A204.1 (cell line): ENCODE results near the gene APOM.

Source experiments
- FAIRE-seq: peaks from 2 replicates; lab custom pipeline; 2012; peaks lifted over from hg19 to GRCh38; lab: Jason Lieb, UNC

Gene APOM

DNA sequence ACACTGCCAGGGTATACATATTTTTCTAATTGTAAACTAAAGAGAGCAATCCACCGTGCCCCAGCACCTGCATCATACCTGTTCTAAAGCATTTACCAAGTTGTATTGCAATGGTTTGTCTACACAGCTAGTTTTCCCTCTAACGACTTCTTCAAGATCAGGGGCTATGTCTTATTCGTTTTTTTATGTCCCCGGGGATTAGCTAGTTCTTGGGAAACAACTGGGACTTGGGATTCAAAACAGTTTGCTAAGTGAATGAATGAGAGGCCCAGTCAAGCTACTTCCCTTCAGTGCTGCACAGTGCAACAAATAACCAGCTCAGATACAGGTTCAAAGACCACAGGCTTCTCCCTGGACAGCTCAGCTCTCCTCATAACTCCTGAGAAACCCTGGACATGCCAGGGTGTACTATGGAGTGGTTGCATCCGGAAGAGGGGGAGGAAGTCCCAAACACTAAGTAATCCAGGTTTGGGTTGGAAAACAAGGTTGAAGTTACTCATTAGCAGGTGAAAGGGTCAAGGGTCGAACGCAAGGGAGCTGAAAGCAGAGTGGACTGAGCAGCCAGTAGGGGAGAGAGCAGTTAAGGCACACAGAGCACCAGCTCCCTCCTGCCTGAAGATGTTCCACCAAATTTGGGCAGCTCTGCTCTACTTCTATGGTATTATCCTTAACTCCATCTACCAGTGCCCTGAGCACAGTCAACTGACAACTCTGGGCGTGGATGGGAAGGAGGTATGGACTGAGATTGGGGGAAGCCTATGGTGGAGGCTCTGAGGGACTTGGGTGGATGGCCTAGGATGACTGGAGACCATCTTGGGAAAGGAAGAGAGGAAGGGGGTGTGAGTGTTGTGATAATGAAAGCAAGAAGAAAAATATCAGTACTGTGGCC, at the start of gene APOM:
TSS of gene APOM (plus strand) at position 546 of the 889 bp plus-strand sequence. CDS start at position 619, 73 bp downstream.
- no peak for FAIRE-seq

DNA sequence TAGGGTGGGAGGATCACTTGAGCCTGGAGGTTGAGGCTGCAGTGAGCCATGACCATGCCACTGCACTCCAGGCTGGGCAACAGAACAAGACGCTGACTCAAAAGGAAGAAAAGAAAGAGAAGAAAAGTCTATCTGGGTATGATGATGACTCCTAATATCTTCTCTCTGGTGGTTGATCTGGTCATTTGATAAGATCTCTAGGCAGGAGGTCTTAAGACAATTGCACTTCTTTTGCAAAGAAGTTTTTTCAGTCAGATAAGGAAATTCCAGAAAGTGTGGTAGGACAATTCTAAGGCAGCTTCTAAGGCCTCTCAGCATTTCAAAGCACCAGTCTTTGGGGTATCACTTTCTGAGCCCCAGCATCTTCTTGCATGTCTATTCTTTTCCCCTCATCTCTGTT, 48.4 kb upstream of the APOM start:
- no peak for FAIRE-seq

DNA sequence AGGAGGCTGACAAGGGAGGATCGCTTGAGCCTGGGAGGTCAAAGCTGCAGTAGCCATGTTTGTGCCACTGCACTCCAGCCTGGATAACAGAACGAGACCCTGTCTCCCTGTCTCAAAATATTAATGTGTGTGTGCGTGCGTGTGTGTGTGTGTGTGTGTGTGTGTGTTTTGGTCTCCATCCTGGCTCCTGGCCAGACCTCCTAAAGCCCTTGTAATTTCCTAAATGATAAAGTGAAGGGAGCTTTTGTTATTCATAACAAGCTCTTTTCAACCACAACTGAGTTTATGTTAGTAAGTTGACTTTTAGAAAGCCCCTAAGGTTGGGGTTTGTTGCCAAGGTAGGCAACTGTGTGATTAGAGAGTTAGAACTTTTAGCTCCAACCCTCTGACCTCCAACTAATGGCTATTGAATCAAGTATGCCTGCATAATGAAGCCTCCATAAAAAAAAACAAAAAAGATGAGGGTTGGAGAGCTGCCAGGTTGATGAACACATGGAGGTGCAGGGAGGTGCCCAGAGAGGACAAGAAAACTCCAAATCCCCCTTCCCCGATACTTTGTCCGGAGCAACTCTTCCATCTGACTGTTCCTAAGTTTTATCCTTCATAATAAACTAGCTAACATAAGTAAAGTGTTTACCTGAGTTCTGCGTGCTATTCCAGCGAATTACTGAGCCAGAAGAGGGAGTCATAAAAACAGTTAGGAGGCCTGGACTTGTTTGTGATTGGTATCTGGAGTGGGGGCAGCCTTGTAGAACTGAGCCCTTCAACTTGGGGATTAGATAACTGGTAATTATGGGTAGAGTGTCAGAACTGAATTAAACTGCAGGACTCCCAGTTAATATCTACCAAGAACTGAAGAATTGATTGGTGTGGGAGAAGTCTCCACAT, 45.9 kb upstream of the APOM start:
- no peak for FAIRE-seq

DNA sequence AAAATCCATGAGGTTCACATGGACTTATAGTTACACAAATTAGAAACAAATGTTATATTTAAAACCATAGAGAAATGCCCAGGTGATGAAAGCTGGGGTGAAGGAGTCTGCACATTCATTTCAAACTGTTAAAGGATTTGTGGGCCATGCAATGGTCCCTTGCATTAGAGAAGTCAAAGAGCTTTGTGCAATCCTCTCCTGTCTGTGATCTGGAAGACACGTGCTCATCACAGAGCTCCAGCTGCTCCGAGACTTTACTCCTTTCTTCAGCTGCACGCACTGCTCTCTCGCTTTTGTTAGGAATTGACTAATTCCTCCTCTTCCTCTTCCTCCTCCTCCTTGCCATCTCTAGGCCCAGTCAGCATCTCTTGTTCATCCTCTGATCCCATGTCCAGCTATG, 44.7 kb upstream of the APOM start:
- FAIRE-seq = no peak

DNA sequence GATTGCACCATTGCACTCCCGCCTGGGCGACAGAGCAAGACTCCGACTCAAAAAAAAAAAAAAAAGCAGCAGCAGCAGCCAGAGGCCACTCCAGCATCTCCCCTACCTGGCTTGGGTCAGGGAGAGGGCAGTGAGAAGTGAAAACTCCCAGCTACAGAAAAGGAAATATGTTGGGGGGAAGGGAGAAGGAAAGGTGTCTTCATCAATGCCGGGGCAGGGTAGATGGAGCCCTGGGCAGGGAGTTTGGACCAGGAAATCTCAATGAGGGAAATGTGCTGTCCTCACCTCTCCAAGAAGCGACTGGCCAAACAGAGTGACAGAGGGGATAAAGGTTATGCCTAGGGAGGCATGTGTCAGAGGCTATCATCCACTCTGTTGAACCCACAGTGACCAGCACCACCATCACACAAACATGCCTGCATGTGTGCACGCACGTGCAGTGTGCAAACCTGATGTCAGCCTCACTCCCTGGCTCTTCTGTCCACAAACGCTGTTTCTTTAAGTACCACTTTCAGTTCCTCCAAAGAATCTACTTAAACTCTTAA, 41.5 kb upstream of the APOM start:
- no peak for FAIRE-seq

DNA sequence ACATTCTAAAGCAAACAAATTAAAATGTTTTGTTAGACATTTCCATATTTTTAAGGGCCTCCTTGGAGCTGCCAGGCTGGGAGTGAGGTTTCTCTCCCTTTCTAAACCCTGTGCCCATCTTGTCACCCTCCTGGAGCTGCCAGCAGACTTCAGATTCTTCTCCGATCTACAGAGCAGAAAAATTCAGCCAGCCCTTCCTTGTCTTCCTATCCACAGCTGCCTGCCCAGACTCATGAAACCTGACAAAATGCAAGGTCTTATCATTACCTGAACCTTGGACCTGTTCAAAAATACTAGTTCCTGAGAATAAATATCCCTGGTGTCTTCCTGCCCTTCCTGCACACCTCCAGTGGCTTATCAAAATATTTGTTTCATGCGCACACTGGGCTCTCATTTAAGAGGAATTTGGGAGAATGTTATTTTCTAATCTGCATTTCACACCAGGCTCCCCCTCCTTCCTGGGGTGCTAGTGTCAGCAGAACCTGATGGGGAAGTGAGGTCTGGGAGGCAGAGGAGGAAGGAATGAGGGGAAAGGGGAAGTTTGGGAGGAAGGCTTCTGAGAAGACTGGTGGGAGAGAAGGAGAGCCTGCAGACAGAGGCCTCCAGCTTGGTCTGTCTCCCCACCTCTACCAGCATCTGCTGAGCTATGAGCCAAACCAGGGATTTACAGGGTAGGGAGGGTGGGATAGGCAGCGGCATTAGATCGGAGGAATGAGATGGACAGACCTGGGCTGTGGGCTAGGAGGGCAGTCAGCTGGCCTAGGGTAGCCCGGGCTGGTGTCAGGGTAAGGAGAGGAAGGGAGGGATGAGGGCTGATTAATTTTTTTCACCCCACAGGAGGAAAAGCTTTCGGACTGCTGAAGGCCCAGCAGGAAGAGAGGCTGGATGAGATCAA, 40.8 kb upstream of the APOM start, which contains the start of gene AIF1:
TSS of gene AIF1 (plus strand) at position 551 of the 895 bp plus-strand sequence. CDS start at position 647, 96 bp downstream.
- no peak for FAIRE-seq

DNA sequence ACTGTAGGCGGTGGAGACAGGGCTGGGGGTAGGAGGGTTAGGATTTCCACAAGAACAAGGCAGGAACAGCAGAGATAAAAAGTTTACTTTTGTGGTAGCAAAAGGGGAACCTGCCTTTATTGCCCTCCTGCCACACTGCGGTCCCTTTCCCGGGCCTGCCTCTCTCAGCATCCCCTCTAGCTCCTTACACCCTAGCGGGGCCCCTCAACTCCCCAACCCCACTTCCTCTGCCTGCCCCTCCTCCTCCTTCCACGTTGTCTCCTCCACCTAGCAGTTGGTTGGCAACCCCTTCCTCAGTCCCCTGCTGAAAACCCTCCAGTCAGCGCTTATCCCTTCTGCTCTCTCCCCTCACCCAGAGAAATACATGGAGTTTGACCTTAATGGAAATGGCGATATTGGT, 39.9 kb upstream of the APOM start:
- FAIRE-seq = no peak

DNA sequence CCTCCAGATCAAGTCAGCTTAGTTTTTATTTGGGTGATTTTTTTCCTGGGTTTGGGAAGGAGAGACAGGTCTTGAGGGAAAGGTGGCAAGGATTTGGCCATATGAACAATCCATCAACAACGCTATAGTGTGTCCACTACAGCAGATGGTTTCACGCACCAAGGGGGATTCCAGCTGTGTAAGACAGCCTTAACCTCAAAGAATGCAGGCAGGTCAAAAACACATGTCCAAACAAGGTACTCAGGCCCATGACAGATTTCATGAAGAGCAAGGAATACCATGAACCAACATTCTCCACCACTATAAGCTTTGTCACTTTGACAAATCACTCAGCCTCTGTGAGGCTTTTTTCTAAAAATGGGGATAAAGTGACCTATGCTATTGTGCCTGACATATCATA, 38.7 kb upstream of the APOM start:
- no peak for FAIRE-seq

DNA sequence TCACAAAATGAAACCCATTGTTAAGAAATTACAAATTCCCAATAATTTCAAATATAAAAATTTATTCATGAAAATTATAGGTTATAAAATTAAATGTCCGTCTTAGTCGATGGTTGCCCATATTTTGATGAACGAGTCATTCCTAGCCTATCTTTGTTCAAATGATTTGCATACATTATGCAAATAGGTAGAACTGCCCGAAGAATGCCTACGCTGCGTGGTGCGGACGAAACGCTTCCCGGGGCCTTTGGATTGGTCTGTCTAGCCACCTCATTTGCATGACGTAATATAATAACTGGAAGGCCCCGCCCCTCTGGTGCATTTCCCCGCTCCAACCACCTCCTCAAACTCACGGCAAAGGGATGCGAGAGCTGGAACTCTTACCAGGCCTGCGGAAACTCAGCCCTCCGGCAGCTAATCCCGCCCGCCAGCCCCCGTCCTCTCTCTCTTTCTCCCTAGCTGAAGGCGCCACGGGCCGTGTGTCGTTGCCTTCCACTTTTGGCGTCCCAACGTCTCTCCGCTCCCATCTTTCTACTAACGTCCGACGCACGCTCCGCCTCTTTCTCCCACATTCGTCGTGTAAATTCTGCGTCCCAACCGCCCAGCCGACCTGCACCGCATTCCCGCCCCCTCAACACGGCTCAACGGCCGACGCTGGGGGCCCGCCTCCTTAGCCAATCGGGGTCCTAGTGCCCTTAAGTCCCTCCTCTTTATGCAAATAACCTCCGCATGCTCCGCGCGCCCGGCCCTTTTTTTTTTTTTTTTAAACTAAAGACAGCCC, 35.7 kb upstream of the APOM start:
- FAIRE-seq = peak; percentile 99

DNA sequence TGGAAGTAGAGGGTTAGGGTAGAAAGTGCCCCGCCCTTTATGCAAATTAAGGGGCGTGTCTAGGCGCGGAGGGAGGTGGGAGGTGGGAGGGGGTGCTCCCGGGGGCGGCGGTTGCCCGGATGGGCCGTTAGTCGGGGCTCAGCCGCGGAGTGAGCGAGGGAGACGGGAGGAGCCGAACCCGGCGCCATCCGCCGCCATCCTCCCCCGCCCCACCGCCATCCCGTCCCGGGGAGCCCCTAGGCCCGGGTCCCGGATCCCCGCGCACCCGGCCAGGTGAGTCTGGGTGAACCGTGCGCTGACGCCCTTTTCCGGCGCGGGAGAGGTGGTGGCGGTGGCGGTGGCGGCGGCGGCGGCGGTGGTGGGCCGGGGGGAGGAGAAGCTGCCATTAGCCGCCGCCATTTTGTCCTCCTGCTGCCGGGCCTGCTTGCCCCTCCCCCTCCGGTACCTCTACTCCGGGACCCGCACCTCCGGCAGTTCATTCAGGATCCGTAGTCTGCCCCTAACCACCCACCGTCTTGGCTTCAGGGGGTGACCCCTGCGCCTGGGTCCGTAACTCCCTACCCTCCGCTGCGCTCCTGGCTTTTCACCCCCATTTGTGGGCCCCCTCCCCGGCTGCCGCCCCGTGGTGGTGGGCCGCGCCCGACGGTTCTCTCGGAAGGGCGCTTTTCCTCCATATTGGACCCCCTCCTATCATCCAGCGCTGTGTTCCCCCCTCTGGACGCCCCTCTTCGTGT, 34.9 kb upstream of the APOM start, which contains the start of gene PRRC2A:
TSS of gene PRRC2A (plus strand) at position 130 of the 734 bp plus-strand sequence. CDS start 2,075 bp downstream, outside the sequence.
- FAIRE-seq = no peak

DNA sequence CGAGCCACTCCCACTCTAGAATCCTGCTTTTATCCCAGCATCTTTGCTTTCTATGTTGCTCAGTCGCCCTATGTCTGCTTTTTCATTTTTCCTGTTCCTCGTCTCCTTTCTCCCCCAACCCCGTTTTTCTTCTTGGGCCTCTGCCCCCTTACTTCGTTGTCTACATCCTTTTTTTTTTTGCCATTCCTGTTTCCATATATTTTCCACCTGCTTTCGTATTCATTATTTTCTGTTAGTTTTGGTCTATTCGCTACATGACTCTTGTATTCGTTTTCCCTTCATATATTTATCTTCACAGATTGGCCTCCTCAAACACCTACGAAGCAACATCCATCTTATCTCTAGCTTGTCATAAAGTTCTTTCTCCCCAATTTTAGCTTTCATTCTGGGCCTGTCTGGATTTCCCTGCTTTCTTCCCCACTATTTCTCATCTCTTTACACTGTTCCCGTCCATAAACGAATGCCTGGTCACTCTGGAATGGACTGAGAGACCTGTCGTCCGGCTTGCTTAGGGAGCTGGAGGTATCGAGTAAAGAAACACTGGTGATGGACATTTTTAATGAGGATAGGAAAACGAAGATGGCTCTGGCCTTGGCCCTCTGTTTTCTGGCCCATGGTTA, 34.3 kb upstream of the APOM start:
- FAIRE-seq = no peak

DNA sequence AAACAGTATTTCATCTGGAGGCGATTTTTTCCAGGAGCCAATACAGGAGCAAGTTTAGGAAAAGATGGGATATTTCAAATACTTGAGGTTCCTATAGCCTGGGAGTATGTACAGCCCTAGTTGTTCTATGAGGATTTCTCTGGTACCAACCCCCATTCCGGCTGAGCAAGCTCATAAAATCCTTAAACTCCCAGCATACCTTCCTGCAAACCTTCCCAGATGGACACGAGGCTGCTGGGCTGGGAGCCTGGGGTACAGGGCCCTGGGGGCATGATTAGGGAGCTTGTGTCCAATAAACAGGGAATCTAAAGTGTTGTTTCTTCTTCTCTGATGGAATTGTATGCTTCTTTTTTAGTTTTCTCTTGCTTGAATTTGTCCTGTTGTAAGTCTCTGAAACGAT, 33.7 kb upstream of the APOM start:
- no peak for FAIRE-seq

DNA sequence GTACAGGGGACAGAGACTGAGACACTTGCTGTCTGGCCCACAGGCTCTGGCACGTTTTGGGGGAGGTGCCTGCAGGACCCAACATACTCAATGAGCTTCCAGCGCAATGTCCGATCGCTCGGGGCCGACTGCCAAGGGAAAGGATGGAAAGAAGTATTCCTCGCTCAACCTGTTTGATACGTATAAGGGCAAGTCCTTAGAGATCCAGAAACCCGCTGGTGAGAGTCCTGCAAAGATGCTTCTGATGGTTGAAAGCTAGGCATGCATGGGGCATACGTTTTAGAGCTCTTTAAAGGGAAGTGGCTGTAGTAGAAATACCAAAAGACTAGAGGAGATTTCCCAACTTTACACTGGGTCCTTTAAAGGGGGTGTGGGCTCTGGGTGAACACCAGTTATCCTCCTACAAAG, 33.0 kb upstream of the APOM start:
- FAIRE-seq = no peak

DNA sequence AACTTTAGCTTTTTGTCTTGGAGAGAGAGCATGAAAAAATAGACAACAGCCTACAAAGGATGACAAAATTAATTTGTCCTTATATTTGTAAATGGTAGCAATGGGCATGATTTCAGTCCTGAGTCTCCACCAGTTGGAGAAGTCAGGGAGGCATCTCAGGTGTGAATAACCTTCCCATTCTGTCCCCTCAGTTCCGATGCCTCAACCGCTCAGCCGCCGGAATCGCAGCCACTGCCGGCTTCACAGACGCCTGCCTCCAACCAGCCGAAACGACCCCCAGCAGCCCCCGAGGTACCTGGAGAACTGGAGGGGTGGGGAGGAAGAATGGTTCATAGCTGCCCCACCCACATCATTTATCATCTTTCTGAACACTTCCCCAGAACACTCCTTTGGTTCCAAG, 31.6 kb upstream of the APOM start:
- no peak for FAIRE-seq

DNA sequence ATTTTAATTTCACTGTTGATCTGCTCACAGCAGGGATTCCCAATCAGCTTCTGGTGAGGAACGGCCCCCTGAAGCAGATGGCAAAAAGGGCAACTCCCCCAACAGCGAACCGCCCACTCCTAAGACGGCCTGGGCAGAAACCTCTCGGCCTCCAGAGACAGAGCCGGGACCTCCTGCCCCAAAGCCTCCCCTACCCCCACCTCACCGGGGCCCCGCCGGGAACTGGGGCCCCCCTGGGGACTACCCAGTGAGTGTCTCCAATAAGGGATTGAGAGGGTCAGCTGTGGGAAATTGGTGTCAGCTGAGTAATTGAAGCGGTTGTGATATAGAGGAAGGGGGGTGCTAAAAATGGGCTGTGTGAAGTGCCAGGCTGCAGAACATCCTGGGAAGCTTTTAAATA, 28.7 kb upstream of the APOM start:
- FAIRE-seq = no peak

DNA sequence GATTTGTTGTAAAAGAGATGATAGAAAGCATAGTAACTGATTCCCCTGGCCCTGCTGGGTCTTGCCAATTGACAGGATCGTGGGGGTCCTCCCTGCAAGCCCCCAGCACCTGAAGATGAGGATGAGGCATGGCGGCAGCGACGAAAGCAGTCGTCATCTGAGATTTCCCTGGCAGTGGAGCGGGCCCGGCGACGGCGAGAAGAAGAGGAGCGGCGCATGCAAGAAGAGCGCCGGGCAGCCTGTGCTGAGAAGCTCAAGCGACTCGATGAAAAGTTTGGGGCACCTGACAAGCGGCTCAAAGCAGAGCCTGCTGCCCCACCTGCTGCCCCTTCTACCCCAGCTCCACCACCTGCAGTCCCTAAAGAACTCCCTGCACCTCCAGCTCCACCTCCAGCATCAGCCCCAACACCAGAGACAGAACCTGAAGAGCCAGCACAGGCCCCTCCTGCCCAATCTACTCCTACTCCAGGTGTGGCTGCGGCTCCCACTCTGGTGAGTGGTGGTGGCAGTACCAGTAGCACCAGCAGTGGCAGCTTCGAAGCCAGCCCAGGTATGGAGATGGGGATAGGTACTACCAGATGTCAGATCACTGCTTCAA, 27.9 kb upstream of the APOM start:
- FAIRE-seq = no peak

DNA sequence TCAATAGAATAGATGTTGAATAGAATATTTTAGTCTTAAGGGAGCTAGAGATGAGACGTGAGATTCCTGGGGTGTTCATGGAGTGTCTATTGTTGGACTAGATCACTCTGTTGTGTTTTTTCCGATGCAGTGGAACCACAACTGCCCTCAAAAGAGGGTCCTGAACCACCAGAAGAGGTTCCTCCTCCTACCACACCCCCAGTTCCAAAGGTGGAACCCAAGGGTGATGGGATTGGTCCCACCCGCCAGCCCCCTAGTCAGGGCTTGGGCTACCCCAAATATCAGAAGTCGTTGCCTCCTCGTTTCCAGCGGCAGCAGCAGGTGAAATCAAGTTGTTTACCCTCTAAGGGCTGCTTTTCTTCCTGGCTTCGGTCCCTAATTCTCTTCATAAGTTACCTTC, 26.7 kb upstream of the APOM start:
- FAIRE-seq = no peak

DNA sequence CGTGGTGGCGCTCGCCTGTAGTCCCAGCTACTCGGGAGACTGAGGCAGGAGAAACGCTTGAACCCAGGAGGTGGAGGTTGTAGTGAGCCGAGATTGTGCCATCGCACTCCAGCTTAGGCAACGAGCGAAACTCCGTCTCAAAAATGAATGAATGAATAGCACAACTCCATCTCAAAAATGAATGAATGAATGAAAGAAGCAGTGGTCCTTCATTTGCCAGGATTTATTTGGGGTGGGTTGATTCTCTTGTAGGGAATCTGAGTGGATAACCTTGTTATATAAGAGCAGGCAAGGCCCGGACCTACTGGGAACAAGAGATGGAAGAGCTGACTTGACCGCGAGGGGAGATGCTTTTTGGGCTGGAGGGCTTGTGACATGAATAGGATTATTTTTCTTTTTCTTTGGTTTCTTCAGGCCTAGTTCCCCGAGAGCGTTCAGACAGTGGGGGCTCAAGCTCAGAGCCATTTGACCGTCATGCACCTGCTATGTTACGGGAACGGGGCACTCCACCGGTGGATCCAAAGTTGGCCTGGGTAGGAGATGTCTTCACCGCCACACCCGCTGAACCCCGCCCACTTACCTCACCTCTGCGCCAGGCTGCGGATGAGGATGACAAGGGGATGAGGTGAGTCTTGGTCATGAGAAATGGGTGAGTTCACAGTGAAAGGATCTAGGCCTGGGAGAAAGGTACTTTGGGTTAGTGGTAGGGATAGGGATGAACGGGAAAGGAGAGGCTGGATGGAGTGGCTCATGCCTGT, 25.3 kb upstream of the APOM start:
- FAIRE-seq = no peak
